H1 (cell line): ENCODE results near the gene PREX1. TPM values are rescaled to one million over a fixed set of nuclear protein-coding genes. Genes with fewer than 3 reads are reported as not detected.

Experiments used
- CTCF ChIA-PET: fragments of 300-600 bp; sonication (Branson Sonifier 250); formaldehyde crosslinking; loops from one replicate; lab custom pipeline; 2021; ENCODE audit not compliant: partially characterized antibody; lab: Charles Lee
- POLR2A ChIA-PET: fragments of 300-600 bp; sonication (Branson Sonifier 250); formaldehyde crosslinking; loops from one replicate; lab custom pipeline; 2021; ENCODE audit warnings: inconsistent platforms; ENCODE audit not compliant: partially characterized antibody; lab: Charles Lee
- DNase-seq, 2 experiments: peaks; one replicate each; pipeline versions ENCODE4 v3.0.0 to v3.0.0-alpha.2; 2010 to 2022; ENCODE audit warnings: low spot score in 2 of 2, low read depth in 1 of 2, mixed read lengths in 1 of 2
- FAIRE-seq: peaks from 2 replicates; lab custom pipeline; 2011; peaks lifted over from hg19 to GRCh38; lab: Jason Lieb, UNC
- H2AFZ ChIP-seq: 2 replicates; pipeline ENCODE4 v1.8.1; 2012; ENCODE audit warnings: low read length, inconsistent platforms
- H2AK5ac ChIP-seq: 2 replicates; pipeline ENCODE4 v1.6.1; 2013; ENCODE audit warnings: low read depth, low read length
- H2BK120ac ChIP-seq: replicated peaks from 2 replicates; pipeline ENCODE3; 2013; ENCODE audit warnings: low read depth, low read length, inconsistent platforms
- H2BK12ac ChIP-seq: 2 replicates; pipeline ENCODE4 v1.6.1; 2013; ENCODE audit warnings: low read depth, low read length
- H2BK15ac ChIP-seq: 2 replicates; pipeline ENCODE4 v1.6.1; 2013; ENCODE audit warnings: low read length
- H2BK20ac ChIP-seq: 2 replicates; pipeline ENCODE4 v1.6.1; 2013; ENCODE audit warnings: low read length
- H2BK5ac ChIP-seq: 2 replicates; pipeline ENCODE4 v1.6.1; 2013; ENCODE audit warnings: low read depth, low read length
- H3K14ac ChIP-seq: 2 replicates; pipeline ENCODE4 v1.6.1; 2013; ENCODE audit warnings: inconsistent platforms; ENCODE audit not compliant: insufficient read length
- H3K18ac ChIP-seq: 2 replicates; pipeline ENCODE4 v1.6.1; 2013; ENCODE audit warnings: low read length; ENCODE audit errors: extremely low read depth
- H3K23ac ChIP-seq: 2 replicates; pipeline ENCODE4 v1.6.1; 2013; ENCODE audit warnings: inconsistent platforms; ENCODE audit not compliant: insufficient read length
- H3K23me2 ChIP-seq: 2 replicates; pipeline ENCODE4 v1.6.1; 2013; ENCODE audit warnings: low read depth, low read length
- H3K27ac ChIP-seq: 2 replicates; pipeline ENCODE4 v1.6.1; 2011; ENCODE audit warnings: low read depth, low read length, inconsistent platforms
- H3K27me3 ChIP-seq, 4 experiments: replicated peaks in 1 of 4; 1 replicate in 1 of 4; 2 replicates in 3 of 4; pipeline versions ENCODE4 v1.6.1 to v1.8.1; 2011 to 2013; ENCODE audit warnings: low read length in 3 of 4, mild to moderate bottlenecking in 3 of 4, inconsistent platforms in 2 of 4, mixed read lengths in 2 of 4, moderate library complexity in 1 of 4; ENCODE audit not compliant: control insufficient read depth in 3 of 4, insufficient read depth in 3 of 4; ENCODE audit errors: extremely low read depth in 1 of 4
- H3K36me3 ChIP-seq, 4 experiments: 2 replicates each; pipeline versions ENCODE4 v1.6.1 to v1.8.1; 2011 to 2013; ENCODE audit warnings: mild to moderate bottlenecking in 4 of 4, low read length in 3 of 4, moderate library complexity in 2 of 4, control low read depth in 1 of 4, inconsistent platforms in 1 of 4; ENCODE audit not compliant: insufficient read depth in 4 of 4, control insufficient read depth in 2 of 4
- H3K4ac ChIP-seq: replicated peaks from 2 replicates; pipeline ENCODE3; 2013; ENCODE audit warnings: low read length, low read depth, mixed read lengths, inconsistent platforms; ENCODE audit not compliant: insufficient read length
- H3K4me1 ChIP-seq, 4 experiments: replicated peaks in 1 of 4; 1 replicate in 1 of 4; 2 replicates in 3 of 4; pipeline versions ENCODE4 v1.6.1 to v1.8.1; 2011 to 2013; ENCODE audit warnings: low read length in 3 of 4, inconsistent platforms in 2 of 4, mixed read lengths in 1 of 4; ENCODE audit not compliant: insufficient read depth in 4 of 4, control insufficient read depth in 3 of 4
- H3K4me2 ChIP-seq, 2 experiments: 2 replicates each; pipeline versions ENCODE4 v1.6.1 to v1.8.1; 2011 to 2013; ENCODE audit warnings: low read depth in 2 of 2, low read length in 2 of 2, control low read depth in 1 of 2, inconsistent platforms in 1 of 2, mild to moderate bottlenecking in 1 of 2; ENCODE audit not compliant: insufficient read depth in 1 of 2
- H3K4me3 ChIP-seq, 4 experiments: fragments of 200-600, 300-600 bp in 1 of 4; sonication (generic), shearing (Covaris generic), sonication (Bioruptor Twin) in 1 of 4; 2 replicates each; pipeline versions ENCODE4 v1.5.1 to v1.8.1; 2011 to 2016; ENCODE audit warnings: low read length in 4 of 4, low read depth in 3 of 4, control low read depth in 2 of 4, inconsistent platforms in 2 of 4, mild to moderate bottlenecking in 2 of 4, mixed read lengths in 1 of 4, moderate library complexity in 1 of 4; ENCODE audit not compliant: insufficient read depth in 2 of 4; ENCODE audit errors: extremely low read depth in 1 of 4
- H3K56ac ChIP-seq: replicated peaks from 2 replicates; pipeline ENCODE3; 2013; ENCODE audit warnings: low read depth, mild to moderate bottlenecking, mixed read lengths, low read length, inconsistent platforms; ENCODE audit not compliant: insufficient read length
- H3K79me1 ChIP-seq: 2 replicates; pipeline ENCODE4 v1.6.1; 2013; ENCODE audit warnings: low read depth, low read length, control low read depth
- H3K79me2 ChIP-seq, 2 experiments: 2 replicates each; pipeline versions ENCODE4 v1.6.1 to v1.8.1; 2012 to 2013; ENCODE audit warnings: low read length in 2 of 2, mild to moderate bottlenecking in 2 of 2, inconsistent platforms in 1 of 2; ENCODE audit not compliant: insufficient read depth in 2 of 2, control insufficient read depth in 1 of 2
- H3K9ac ChIP-seq, 4 experiments: replicated peaks in 1 of 4; 1 replicate in 1 of 4; 2 replicates in 3 of 4; pipeline versions ENCODE4 v1.6.1 to v1.8.1; 2011 to 2013; ENCODE audit warnings: low read depth in 3 of 4, low read length in 3 of 4, control low read depth in 2 of 4, mild to moderate bottlenecking in 2 of 4, moderate library complexity in 2 of 4, inconsistent platforms in 1 of 4; ENCODE audit errors: extremely low read depth in 1 of 4
- H3K9me3 ChIP-seq, 2 experiments: 2 replicates each; pipeline versions ENCODE4 v1.6.1 to v1.8.1; 2012 to 2013; ENCODE audit warnings: mild to moderate bottlenecking in 2 of 2, moderate library complexity in 2 of 2, control low read depth in 1 of 2, inconsistent platforms in 1 of 2, low read depth in 1 of 2, low read length in 1 of 2, mixed read lengths in 1 of 2; ENCODE audit not compliant: insufficient read depth in 2 of 2
- H4K20me1 ChIP-seq, 2 experiments: replicated peaks in 1 of 2; 2 replicates each; pipeline versions ENCODE3 to v1.8.1; 2011 to 2013; ENCODE audit warnings: inconsistent platforms in 2 of 2, low read length in 2 of 2, mild to moderate bottlenecking in 1 of 2; ENCODE audit not compliant: insufficient read depth in 2 of 2, control insufficient read depth in 1 of 2
- H4K5ac ChIP-seq: 2 replicates; pipeline ENCODE4 v1.6.1; 2013; ENCODE audit warnings: low read length, low read depth, mixed read lengths, inconsistent platforms; ENCODE audit not compliant: insufficient read length
- H4K8ac ChIP-seq: 2 replicates; pipeline ENCODE4 v1.8.0; 2013; ENCODE audit warnings: mild to moderate bottlenecking, moderate library complexity, low read length, inconsistent platforms; ENCODE audit not compliant: insufficient read depth; ENCODE audit errors: extremely low read depth
- H4K91ac ChIP-seq: replicated peaks from 2 replicates; pipeline ENCODE3; 2013; ENCODE audit warnings: low read length, mixed read lengths, inconsistent platforms; ENCODE audit not compliant: insufficient read length
- ASH2L ChIP-seq: fragments of 200-600, 300-600 bp; sonication (generic); IDR thresholded peaks from one replicate; pipeline ENCODE4 v1.7.1; 2017; ENCODE audit warnings: low read length
- ATF2 ChIP-seq: IDR thresholded peaks from 2 replicates; pipeline ENCODE4 v1.6.1; 2012; ENCODE audit warnings: low read length, inconsistent platforms
- CTBP2 ChIP-seq: IDR thresholded peaks from 2 replicates; pipeline ENCODE4 v1.7.0; 2011; ENCODE audit warnings: borderline replicate concordance, mild to moderate bottlenecking, moderate library complexity, mixed read lengths, low read length; ENCODE audit not compliant: insufficient read depth, insufficient read length
- HDAC6 ChIP-seq: IDR thresholded peaks from one replicate; pipeline ENCODE4 v1.7.1; 2012; ENCODE audit warnings: low read depth, mild to moderate bottlenecking, inconsistent platforms, low read length, moderate library complexity
- JUN ChIP-seq: IDR thresholded peaks from 2 replicates; pipeline ENCODE4 v1.6.1; 2011; ENCODE audit warnings: low read depth, mild to moderate bottlenecking, improper control_type of control experiment, low read length
- MAX ChIP-seq: IDR thresholded peaks from 2 replicates; pipeline ENCODE4 v1.6.1; 2012; ENCODE audit warnings: inconsistent platforms
- NRF1 ChIP-seq: IDR thresholded peaks from 2 replicates; pipeline ENCODE4 v1.6.1; 2011; ENCODE audit warnings: mild to moderate bottlenecking, low read depth, low read length, improper control_type of control experiment
- RAD21 ChIP-seq, 2 experiments: IDR thresholded peaks in 1 of 2; conservative IDR thresholded peaks in 1 of 2; 2 replicates each; pipeline ENCODE4 v1.6.1; 2011; ENCODE audit warnings: low read depth in 2 of 2, low read length in 2 of 2, improper control_type of control experiment in 1 of 2, inconsistent platforms in 1 of 2, mild to moderate bottlenecking in 1 of 2, moderate library complexity in 1 of 2
- WGBS, 2 experiments: shearing (Covaris generic) in 1 of 2; methylation state at CpG; one replicate each; pipeline versions ENCODE4 v1.1.6 to v1.1.7; 2013 to 2015; ENCODE audit warnings: low lambda C conversion rate in 2 of 2, mixed read lengths in 2 of 2, inconsistent platforms in 1 of 2, low coverage in 1 of 2, missing lambda C conversion rate in 1 of 2; ENCODE audit not compliant: insufficient replicate concordance in 2 of 2, insufficient coverage in 1 of 2, insufficient read length in 1 of 2; ENCODE audit errors: extremely low coverage in 1 of 2, missing lambda C conversion rate in 1 of 2; 5-methylcytosine and 5-hydroxymethylcytosine counted together
- polyA plus RNA-seq, 7 experiments: library from polyadenylated mRNA; depleted of rRNA in 3 of 7; stranded (reverse) in 5 of 7; unstranded in 2 of 7; fragments of >200 nt in 5 of 7; fragments of 200-250 nt in 2 of 7; gene quantifications; 1 replicate in 5 of 7; 2 replicates in 1 of 7; 4 replicates in 1 of 7; pipeline versions ENCODE4 v1.2.1 to v1.2.3, GENCODE V29; 2011 to 2013; ENCODE audit warnings: missing spikeins in 2 of 7, mixed read lengths in 2 of 7
- total RNA-seq: library from RNA; stranded (reverse); fragmentation: NEBNext Ultra II Directional; extraction: Animal tissue kit (Norgen Biotek cat#: 25700); gene quantifications from 2 replicates; pipeline ENCODE4 v1.2.1, GENCODE V29; 2021

The PREX1 gene
- total and polyA plus RNA-seq, 2 of the 8 experiments (the other 6 are each of a cell fraction or from before 2014, with no cell fraction given): 10.7 to 12.8 TPM

GRCh38 chr20:48797275-48797825, 30.4 kb downstream of the PREX1 start:
- Histone ChIP-seq H2BK15ac (no peak overlapping the region), H3K27me3 (no peaks in the 10 kb centered on the region), H3K23ac (no peak overlapping the region), H4K8ac (no peak overlapping the region), H4K20me1 (peaks cover 0 to 6% of the 10 kb centered on the region in 2 experiments), H3K18ac (no peak overlapping the region; the same call in 1 of the 2 replicates), H2BK12ac (peak overlapping the region; percentile 40; the same call in 1 of the 2 replicates), H3K36me3 (no peaks in the 10 kb centered on the region), H3K14ac (no peak overlapping the region), H2BK120ac (no peak overlapping the region), H3K4me2 (peak overlapping the region in 1 of 2 experiments; percentile 9; a peak in 3 of 4 replicates), H3K4me3 (no peak overlapping the region), H4K91ac (no peak overlapping the region), H3K56ac (no peak overlapping the region), H3K9me3 (no peaks in the 10 kb centered on the region), H3K4ac (no peak overlapping the region), H2BK20ac (no peak overlapping the region), H3K4me1 (peaks cover 4 to 27% (median 15%) of the 10 kb centered on the region in 4 experiments), H2BK5ac (no peak overlapping the region), H4K5ac (no peak overlapping the region), H3K79me2 (no peaks in the 10 kb centered on the region), H3K27ac (no peak overlapping the region), H3K23me2 (no peaks in the 10 kb centered on the region; the same call in 1 of the 2 replicates), H3K79me1 (peaks cover 6% of the 10 kb centered on the region; the same call in 1 of the 2 replicates), H2AK5ac (no peak overlapping the region), H2AFZ (no peak overlapping the region), H3K9ac (no peak overlapping the region)
- TF ChIP-seq MAX: no peak
- no peak for TF ChIP-seq ASH2L
- no peak for TF ChIP-seq HDAC6
- TF ChIP-seq NRF1: no peak
- no peak for TF ChIP-seq ATF2
- no peak for TF ChIP-seq RAD21 (IDR thresholded peaks at IDR 0.05 in 1 of 2, conservative IDR thresholded peaks at IDR 0.05 in 1 of 2; ENCODE audit: low read depth in 2 of 2, low read length in 2 of 2)
- no peak for TF ChIP-seq CTBP2
- no peak for TF ChIP-seq JUN
- DNase-seq (peak in 1 of 2 experiments; percentile 58), FAIRE-seq (no peak)
- 73% methylated on average over 14 of the region's 15 CpGs; no CpG with 5 or more reads in 1 of the 2 experiments for WGBS, 2 experiments
- POLR2A ChIA-PET: interaction anchor here (0.6 to 1.1 kb wide), 2 partner anchors 26 to 1162 kb away, joined by 3 to 4 read pairs; no protein-coding TSS in a partner anchor
- CTCF ChIA-PET: interaction anchor here (0.7 to 2.2 kb wide), 6 partner anchors 43 to 140 kb away, joined by 3 to 8 read pairs (median 4); no protein-coding TSS in a partner anchor
